Neural progenitor cell (in vitro differentiated cells): ENCODE results near the gene MMP17.
"Not testable (repeated sequence)": the region's sequence is repeated elsewhere in the genome, so short reads cannot be mapped to it uniquely, and the experiment has no call there.

ENCODE experiments used
- EZH2 ChIP-seq: fragments of 200-600 bp; sonication (generic); IDR thresholded peaks from 2 replicates; pipeline ENCODE4 v1.6.1; 2017; ENCODE audit warnings: antibody characterized with exemption, mild to moderate bottlenecking, moderate library complexity
- EZH2phosphoT487 ChIP-seq: fragments of 200-600 bp; sonication (generic); IDR thresholded peaks from 2 replicates; pipeline ENCODE4 v1.6.1; 2017; ENCODE audit warnings: antibody characterized with exemption
- TF ChIP-seq, protein P1 (sequence below): fragments of 200-600 bp; sonication (generic); IDR thresholded peaks from 2 replicates; pipeline ENCODE4 v1.5.1; 2017; ENCODE audit warnings: antibody characterized with exemption, mild to moderate bottlenecking

DNA sequence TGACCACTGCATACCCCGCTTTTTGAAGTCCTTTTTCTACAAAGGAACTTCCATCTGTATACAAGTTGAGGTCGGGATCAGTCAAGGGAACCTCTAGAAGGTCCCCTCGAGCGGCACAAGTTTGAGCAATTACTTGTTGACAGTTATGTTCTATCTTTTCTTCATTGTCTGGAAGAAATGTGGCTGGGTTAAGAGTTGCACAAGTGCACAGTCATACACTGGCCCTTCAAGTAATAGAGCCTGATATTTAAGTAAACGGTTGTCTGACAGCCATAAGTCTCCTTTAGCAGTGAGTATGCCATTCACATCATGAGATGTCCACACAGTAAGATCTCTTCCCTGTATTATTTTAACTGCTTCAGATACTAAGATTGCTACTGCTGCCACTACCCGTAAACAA is 46.8 kb downstream of the MMP17 start:
- TF ChIP-seq, protein P1, sequence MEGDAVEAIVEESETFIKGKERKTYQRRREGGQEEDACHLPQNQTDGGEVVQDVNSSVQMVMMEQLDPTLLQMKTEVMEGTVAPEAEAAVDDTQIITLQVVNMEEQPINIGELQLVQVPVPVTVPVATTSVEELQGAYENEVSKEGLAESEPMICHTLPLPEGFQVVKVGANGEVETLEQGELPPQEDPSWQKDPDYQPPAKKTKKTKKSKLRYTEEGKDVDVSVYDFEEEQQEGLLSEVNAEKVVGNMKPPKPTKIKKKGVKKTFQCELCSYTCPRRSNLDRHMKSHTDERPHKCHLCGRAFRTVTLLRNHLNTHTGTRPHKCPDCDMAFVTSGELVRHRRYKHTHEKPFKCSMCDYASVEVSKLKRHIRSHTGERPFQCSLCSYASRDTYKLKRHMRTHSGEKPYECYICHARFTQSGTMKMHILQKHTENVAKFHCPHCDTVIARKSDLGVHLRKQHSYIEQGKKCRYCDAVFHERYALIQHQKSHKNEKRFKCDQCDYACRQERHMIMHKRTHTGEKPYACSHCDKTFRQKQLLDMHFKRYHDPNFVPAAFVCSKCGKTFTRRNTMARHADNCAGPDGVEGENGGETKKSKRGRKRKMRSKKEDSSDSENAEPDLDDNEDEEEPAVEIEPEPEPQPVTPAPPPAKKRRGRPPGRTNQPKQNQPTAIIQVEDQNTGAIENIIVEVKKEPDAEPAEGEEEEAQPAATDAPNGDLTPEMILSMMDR = not testable (repeated sequence)
- not testable (repeated sequence) for TF ChIP-seq EZH2phosphoT487, EZH2
